ENCODE results near the gene KRT12.

GRCh38 chr17:40820228-40820838, 46.7 kb downstream of the KRT12 start:
- TF ChIP-seq CTCF (conservative IDR thresholded peaks at IDR 0.05 in 1 of 2, IDR thresholded peaks at IDR 0.05 in 1 of 2; ENCODE audit: low read depth in 1 of 2, low read length in 2 of 2) = no peak
- TF ChIP-seq EZH2 (IDR thresholded peaks at IDR 0.05; ENCODE audit: low read length, missing control alignments) = no peak
